HPDE6-E6E7 (cell line): ENCODE data around the gene FAM120B.
"Not testable (repeated sequence)": the region's sequence is repeated elsewhere in the genome, so short reads cannot be mapped to it uniquely, and the experiment has no call there.

Experiments used
- DNase-seq: peaks from one replicate; pipeline ENCODE4 v3.0.0; 2011; ENCODE audit warnings: missing footprints; ENCODE audit errors: extremely low spot score

FAM120B gene

DNA sequence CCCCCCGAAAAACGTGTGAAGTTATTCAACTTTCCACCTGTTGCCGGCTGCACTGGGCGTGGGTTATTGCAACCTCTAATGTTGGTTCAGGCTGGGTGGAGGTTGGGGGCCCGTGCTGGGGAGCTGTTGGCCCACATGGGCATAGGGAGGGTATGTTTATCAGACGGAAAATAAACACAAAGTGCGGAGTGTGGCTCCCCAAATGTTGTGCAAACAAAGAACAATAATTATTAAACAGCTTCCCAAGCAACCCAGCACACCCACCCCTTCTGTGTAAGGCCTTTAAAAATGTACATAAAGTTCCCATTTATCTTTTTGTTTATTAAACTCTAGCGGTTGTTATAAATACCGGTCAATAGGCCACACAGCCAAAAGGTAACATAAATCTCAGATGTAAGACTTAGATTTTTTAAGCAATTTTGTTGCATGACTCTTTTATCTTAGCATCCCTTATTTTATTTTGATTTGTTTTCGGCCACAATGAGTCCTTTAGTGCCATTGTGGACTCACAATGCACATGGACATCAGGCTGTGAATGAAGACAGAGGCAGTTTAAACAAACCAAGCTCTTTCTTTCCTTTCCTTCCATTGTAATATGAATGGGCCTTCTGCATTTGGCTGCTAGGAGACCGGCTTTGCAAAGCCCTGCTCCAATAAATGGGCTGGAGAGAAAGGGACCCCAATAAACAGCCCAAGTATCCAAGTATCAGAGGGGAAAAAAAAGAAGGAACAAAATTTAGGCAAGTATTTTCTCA, 8.8 kb upstream of the FAM120B start:
- no peak for DNase-seq

DNA sequence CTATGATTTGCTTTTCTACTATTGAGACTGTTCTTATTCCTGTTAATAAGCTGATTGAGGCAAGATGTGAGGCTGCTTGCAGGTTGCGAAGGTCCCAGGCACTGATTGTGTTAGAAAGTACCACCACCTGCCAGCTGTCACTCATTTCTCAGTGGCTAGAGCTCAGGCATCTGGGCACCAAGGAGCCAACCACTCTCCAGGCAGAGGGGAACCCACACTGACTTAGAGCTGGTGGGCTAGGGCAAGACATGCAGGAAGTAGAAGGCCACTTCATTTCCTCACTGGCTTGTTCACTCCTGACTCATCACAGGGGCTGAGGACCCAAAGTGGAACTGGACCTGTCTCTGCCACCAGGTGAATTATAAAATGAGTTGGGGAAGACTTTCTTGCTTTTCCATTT, 7.9 kb upstream of the FAM120B start:
- no peak for DNase-seq

DNA sequence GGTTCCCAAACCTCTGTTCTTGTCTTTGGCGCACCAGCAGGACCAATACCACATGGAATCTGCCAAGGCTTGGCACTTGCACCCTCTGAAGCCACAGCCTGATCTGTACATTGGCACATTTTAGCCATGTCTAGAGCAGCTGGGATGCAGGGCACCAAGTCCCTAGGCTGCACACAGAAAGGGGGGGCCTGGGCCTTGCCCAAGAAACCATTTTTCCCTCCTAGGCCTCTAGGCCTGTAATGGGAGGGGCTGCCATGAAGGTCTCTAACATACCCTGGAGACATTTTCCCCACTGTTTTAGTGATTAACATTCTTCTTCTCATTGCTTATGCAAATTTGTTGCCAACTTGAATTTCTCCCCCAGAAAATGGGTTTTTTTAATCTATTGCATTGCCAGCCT, 5.4 kb upstream of the FAM120B start:
- DNase-seq = no peak

DNA sequence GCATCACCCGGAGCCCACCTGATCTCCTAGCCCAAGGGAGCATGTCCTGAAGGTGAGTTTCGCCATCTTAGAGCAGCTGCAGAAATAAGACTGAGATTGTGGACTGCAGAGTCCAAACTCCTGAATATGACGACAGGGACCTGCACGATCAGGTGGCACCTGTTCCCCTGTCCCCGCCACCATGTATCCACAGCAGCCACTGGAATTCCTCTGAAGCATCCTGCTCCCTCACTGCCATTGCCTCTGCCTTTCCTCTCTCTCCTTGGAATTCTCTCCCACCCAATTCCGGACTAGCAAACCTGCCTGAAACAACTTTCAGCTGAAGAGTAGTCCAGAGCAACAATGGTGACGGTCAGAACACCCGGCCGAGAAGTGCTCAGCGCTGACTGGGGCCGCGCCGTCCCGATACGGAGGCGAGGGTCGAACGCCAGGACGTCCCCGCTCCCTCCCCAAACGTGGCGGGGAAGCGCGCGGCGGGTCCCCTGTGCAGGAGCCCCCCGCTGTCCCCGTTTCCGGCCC, 694 bp upstream of the FAM120B start:
- no peak for DNase-seq

DNA sequence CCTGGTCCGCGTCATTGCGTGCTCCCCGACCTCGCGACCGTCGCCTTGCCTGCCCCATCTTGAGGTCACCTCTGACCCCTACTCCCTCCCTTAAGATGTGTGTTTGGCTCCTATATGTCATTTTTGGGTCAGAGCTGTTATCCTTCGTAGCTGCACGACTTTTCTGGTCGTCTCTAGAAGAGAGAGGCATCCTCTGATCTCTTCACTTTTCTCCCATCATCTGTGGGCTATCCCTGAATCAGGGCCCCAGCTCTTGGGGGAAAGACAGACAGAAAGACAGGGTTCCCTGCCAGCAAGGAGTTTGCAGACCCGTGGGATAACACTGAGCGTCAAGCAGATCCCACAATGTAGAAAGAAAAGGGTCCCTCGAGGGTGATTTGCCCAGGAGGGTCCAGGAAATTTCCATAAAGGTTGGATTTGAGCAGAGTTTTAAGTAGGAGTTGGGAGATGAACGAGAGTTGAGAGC, 555 bp downstream of the FAM120B start:
- DNase-seq = no peak

DNA sequence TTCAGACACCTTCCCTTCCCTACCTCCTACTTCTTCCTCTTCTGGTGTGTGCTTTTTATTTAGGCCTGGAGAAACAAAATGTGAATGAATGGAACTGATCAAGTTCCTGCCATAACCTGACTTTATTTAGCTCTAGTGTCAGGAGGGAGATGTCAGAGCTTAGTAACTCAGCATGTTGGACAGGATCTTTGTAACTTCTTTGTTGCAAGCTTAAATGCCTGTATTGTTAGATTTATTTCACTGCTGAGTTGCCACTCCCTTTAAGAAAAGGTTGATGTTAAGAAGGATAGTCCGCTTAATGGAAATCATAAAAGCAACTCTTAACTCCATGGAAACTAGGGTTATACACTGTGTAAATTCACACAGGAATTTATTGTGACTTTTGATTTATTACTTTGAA, 2.2 kb downstream of the FAM120B start:
- no peak for DNase-seq

DNA sequence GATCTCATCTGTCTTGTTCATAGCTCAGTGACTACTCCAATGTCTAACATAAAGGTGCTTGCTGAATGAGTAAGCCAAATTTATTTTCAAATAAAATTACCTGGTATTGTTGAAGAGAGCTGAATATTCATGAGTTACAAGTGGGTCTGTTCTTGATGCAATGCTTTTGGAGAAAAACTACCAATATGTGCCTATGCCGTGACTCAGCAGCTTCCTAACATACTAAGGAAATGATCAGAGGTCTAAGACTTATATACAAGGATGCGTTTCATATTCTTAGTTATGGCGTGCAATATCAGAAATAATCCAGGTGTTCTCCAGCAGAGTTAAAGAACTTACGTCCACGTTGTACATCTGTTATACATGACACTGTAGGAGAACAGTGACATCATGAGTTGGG, 5.1 kb downstream of the FAM120B start:
- DNase-seq = no peak

DNA sequence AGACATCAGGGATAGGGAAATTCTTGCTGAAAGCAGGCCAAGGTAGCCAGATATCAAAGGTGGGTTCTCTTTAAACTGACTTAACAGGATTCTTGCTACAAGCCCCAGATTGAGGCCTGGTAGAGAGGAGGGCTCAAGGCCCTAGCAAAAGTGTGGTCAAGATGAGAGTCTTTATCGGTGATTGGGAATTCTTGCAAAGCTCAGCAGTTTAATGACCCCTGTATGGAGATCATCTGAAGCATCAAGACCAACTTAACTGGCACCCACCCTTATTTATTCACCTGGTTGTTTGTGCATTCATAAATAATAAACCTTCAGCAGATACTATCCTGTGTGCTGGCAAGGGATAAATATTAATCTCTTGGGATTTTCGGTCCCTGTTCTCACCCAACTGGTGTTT, 6.3 kb downstream of the FAM120B start:
- DNase-seq = no peak

DNA sequence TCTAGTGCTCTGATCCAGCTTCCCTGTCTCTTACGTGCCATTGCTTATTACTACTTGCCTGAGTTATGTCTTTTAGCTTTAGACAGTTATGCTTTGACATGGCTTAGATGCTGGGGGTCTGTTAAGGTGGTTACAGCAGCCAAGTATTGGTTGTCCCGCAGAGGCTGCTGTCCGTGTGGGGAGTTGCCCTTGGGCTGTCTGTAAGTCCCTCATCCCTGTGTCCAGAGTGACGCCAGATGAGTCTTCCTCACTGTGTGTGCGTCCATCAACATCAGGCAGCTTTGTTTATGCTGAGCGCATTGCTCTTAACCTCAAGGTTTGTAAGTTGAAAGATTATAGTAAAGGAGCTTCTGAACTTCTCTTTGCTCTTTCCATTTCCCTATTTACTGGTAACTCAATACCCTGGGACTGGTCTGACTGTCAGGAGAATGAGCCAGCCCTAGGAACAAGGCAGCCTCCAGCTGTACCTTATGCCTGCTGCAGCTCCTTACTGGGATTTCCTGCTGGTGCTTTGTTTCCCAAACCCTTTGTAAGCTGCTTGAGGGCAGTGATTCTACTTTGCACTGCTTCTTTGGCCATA, 7.2 kb downstream of the FAM120B start:
- DNase-seq = no peak

DNA sequence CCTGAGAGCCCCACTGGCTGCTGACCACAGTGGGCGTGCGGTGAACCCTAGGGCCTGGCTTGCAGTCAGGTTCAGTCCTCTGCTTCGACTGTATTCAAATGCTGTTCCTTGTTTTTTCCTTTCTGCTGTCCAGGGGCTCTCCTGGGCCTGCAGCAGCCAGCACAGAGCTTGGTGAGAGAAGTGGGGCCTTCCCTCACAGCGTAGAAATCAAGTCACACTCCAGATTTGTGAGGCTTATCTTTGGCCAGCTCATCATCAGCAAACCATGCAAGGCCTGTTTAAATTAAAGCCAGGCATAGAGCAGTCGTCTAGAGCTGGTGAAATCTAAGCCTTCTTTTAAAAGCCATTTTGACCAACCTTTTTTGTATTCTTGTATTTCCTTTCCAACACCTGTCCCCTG, 8.4 kb downstream of the FAM120B start:
- DNase-seq = no peak

DNA sequence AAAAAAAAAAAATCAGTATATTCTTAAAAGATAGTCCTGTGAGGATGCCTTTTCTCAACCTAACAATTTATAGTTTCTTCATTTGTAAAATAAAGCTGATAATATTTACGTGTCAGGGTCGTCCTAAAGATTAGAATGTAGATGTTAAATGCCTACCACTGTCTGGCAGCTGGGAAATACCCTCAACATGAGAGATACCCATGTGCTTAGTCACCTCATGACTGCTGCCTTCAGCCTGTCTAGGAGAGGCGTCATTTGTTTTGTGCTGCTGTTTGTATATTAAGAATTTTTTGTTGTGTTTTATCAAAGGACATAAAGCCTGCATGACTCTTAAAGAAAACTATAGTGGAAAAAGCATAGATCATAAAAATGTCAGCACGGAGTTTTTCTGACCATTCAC, 9.5 kb downstream of the FAM120B start:
- no peak for DNase-seq

DNA sequence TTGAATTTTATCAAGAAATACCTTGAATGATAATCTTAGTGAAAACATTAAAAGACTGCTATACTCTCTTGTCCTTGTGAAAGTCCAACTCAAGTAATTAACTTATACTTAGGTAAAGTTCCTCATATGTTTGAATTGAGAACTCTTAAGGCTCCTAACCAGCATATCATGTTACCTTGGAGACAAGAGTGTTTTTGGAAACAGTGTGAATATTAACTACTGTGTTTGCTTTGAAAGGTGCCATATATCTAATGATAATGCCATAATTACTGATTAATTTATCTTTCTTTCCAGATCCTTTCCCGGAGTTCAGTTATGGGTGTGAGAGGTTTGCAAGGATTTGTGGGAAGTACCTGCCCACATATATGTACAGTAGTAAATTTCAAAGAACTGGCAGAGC, 10.5 kb downstream of the FAM120B start:
- DNase-seq = no peak

DNA sequence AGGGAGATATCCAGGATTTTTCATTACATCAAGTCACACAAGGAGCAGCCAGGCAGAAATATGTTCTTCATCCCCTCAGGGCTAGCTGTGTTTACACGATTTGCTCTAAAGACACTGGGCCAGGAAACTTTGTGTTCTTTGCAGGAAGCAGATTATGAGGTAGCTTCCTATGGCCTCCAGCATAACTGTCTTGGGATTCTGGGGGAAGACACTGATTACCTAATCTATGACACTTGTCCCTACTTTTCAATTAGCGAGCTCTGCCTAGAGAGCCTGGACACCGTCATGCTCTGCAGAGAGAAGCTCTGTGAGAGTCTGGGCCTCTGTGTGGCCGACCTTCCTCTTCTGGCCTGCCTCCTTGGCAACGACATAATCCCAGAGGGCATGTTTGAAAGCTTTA, 11.2 kb downstream of the FAM120B start:
- no peak for DNase-seq

DNA sequence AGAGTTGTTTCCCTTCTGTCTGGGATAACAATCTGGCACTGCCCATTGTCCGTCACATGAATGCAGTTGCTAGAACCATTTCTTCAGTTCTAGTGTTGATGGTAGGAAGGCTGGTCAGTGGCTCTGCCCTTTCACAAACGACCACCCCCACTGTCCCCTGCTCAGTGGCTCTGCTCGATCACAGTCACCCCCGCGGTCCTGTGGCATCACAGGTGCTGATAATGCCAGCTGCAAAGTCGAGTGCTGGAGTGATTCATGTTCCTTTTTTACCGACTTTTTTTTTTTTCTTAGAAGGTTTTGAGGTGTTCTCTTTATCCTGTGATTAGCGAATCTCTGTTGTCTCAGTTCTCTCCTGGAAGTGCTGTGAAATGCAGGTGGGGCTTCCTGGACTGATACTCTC, 22.8 kb downstream of the FAM120B start:
- DNase-seq = no peak

DNA sequence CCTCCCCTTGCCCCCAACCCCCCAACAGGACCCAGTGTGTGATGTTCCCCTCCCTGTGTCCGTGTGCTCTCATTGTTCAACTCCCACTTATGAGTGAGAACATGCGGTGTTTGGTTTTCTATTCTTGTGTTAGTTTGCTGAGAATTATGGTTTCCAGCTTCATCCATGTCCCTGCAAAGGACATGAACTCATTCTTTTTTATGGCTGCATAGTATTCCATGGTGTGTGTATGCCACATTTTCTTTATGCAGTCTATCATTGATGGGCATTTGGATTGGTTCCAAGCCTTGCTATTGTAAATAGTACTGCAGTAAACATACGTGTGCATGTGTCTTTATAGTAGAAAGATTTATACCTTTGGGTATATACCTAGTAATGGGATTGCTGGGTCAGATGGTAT, 28.6 kb downstream of the FAM120B start:
- not testable (repeated sequence) for DNase-seq

DNA sequence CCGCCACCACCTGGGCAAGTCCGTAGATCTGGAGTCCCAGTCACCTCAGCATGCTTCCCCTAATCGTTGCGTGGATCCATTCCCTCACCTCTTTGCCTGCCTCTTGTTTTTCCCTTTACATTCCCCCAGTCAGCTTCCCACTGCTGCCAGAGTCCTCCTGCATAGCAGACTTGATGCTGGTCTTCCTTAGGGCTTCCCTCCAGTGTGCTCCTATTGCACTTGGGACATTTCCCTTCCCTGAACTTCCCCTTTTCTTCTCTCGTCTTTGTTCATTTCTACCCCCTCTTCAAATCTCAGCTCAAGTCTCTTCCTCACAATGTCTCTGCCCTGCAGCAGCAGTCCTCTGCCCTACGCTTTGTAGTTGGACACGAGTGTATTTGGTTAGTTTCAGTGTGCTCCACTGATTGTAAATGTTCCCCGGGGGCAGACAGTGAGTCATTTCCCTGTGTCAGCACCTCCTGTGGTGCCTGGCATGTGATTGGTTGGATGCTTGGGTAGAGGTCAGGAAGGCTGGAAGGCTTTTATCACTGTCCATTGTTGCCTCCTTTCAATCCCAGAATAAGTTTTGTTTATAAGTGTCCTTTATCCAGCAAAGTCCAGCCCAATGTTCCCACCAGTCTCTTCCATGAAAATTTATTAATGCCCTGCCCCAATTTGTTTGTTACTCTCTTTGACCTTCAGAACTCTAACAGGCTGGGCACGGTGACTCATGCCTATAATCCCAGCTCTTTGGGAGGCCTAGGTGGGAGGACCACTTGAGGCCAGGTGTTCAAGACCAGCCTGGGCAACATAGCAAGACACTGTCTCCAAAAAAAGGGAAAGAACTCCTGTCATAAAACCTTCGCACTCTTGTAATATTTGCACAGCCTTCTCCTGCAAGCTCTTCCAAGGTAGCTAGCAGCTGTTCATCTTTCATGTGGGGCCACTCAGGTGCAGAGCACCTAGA, 38.3 kb downstream of the FAM120B start:
- peak; percentile 28 for DNase-seq

DNA sequence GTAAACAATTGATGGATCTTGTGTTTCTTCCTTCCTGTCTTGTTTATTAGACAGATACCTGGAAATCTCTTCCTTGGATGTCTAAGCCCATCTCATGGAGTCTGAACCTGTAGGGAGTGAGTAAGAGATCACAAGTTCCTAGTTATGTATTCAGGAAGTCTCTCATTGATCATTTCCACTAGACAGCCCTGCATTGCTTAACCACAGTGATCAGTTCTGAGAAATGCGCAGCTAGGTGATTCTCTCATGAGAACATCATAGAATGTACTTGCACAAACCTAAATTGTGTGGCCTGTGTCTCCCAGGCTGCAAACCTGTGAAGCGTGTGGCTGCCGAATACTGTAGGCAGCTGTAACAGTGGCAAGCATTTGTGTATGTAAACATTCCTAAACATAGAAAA, 39.1 kb downstream of the FAM120B start:
- no peak for DNase-seq

DNA sequence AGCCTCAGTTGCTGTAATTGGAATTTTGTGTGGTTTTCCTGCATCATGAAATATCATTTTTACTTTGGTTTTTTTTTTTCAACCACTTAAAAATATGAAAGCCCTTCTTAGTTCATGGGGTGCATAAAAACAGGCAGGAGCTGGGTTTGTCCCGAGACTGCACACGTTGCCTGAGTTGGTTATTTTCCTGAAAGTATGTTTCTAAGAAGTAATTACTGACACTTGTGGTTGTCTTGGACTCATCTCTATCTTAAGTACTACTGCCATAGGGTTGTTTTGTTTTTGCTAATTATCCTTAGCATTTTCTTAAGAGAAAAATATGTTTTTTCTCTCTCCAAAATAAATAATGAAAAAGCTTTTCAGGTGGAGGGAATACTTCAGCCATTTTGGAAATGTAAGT, 40.1 kb downstream of the FAM120B start:
- DNase-seq = no peak

DNA sequence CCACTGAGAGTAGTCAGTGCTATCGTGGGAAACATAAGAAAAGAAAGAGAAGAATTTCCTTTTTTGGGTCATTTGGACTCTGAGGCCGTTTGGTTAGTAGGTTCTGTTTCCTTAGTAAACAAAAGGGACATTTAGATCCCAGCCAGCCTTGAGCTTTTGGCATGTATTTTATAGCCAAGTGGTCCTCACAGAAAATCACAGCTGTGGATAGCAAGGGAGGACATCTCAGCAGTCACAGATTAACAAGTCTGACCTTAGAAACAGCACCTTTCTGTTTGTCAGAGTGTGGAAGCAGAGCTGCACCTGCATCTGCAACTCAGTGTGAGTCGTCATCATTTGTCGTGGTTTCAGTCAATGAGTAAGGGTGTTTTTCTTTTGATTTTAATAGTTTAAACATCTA, 40.5 kb downstream of the FAM120B start:
- no peak for DNase-seq

DNA sequence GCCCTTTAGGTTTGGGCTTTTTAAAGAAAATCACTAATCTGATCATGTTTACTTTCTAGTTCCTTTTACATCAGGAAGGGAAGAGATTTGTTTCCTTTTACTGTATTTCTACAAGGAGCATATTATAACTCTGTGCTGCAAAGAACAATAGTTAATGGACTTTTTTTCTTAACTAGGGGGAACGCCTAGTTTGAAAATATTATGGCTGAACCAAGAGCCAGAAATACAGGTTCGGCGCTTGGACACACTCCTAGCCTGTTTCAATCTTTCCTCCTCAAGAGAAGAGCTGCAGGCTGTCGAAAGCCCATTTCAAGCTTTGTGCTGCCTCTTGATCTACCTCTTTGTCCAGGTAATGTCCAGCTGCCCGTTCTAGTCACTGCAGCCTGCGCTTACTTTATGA, 41.4 kb downstream of the FAM120B start:
- DNase-seq = no peak

DNA sequence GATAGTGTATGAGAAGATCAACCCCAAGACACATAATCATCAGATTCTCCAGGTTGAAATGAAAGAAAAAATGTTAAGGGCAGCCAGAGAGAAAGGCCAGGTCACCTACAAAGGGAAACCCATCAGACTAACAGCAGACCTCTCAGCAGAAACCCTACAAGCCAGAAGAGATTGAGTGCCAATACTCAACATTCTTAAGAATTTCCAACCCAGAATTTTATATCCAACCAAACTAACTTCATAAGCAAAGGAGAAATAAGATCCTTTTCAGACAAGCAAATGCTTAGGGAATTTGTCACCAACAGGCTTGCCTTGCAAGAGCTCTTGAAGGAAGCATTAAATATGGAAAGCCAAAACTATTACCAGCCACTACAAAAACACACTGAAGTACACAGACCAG, 44.9 kb downstream of the FAM120B start:
- DNase-seq = not testable (repeated sequence)

DNA sequence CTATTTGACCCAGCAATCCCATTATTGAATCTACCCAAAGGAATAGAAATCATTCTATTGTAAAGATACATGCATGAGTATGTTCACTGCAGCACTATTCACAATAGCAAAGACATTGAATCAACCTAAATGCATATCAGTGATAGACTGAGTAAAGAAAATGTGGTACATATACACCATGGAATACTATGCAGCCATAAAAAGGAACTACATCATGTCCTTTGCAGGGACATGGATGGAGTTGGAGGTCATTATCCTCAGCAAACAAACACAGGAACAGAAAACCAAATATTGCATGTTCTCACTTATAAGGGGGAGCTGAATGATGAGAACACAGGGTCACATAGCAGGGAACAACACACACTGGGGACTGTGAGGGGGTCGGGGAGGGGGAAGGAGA, 48.6 kb downstream of the FAM120B start:
- DNase-seq = not testable (repeated sequence)
